ENCODE results near the gene SMARCA4.

DNA sequence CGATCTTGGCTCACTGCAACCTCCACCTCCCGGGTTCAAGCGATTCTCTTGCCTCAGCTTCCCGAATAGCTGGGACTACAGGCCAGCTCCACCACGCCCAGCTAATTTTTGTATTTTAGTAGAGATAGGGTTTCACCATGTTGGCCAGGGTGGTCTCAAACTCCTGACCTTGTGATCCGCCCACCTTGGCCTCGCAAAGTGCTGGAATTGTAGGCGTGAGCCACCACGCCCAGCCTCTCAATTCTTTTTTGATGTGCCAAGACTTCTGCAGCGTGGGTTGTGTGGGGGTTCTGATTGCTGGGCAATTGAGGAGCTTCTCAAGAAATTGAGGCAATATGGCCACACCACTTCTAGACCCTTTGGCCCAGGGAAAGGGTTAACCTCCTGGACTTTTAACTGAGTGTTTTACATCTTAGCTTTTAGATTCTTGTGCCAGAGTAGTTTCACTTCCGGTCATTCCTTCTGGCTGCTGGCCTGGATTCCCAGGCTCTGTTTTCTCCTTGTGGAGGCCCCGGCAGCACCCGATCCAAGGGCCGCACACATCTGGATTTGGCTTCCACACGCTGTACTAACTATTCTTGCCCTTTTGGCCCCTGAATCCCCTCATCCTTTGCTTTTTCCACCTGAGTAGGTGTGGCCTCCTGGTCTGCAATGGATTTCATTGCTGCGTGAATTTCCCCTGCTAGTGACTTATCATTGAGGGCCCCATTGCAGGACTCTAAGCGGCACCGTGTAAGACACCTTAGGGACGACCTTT lies 14.7 kb downstream of the SMARCA4 start:
- no peak for TF ChIP-seq FOXA1 (IDR thresholded peaks at IDR 0.05)
- TF ChIP-seq, protein P1, sequence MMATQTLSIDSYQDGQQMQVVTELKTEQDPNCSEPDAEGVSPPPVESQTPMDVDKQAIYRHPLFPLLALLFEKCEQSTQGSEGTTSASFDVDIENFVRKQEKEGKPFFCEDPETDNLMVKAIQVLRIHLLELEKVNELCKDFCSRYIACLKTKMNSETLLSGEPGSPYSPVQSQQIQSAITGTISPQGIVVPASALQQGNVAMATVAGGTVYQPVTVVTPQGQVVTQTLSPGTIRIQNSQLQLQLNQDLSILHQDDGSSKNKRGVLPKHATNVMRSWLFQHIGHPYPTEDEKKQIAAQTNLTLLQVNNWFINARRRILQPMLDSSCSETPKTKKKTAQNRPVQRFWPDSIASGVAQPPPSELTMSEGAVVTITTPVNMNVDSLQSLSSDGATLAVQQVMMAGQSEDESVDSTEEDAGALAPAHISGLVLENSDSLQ (IDR thresholded peaks at IDR 0.05): no peak
- TF ChIP-seq BHLHE40 (IDR thresholded peaks at IDR 0.05; ENCODE audit: borderline replicate concordance): no peak
- TF ChIP-seq SUZ12 (IDR thresholded peaks at IDR 0.05): no peak
- TF ChIP-seq FOXM1 (IDR thresholded peaks at IDR 0.05; ENCODE audit: borderline replicate concordance): no peak
- no peak for TF ChIP-seq SP1 (IDR thresholded peaks at IDR 0.05)
- TF ChIP-seq HDGF (IDR thresholded peaks at IDR 0.05; ENCODE audit: borderline replicate concordance): no peak
- no peak for TF ChIP-seq CTBP1 (IDR thresholded peaks at IDR 0.05; ENCODE audit: borderline replicate concordance)
- TF ChIP-seq LEF1 (IDR thresholded peaks at IDR 0.05; ENCODE audit: borderline replicate concordance): no peak
- TF ChIP-seq FOXK2 (IDR thresholded peaks at IDR 0.05): no peak
- TF ChIP-seq TARDBP (IDR thresholded peaks at IDR 0.05): no peak
- no peak for TF ChIP-seq ARNT (IDR thresholded peaks at IDR 0.05)
